Hematopoietic multipotent progenitor cell treated with erythropoietin and hydrocortisone succinate and interleukin-3 and kit ligand, for 4 days (in vitro differentiated cells): Measurements from ENCODE around the gene CDC25C.

ENCODE experiments used
- DNase-seq: peaks from one replicate; pipeline ENCODE4 v3.0.0-alpha.2; 2015

CDC25C gene

GRCh38 chr5:138331449-138332368, at the start of gene CDC25C:
CDC25C (minus strand) TSS chr5:138331804; CDS start chr5:138331180, 624 bp downstream.
- DNase-seq, result peak; percentile 100

GRCh38 chr5:138372653-138373052, 41.0 kb upstream of the CDC25C start:
- no peak for DNase-seq

- DNase-seq, result no peak
Observed at GRCh38 chr5:138372225-138372624, 40.6 kb upstream of the CDC25C start.

GRCh38 chr5:138371454-138371853, 39.9 kb upstream of the CDC25C start:
- no peak for DNase-seq

- DNase-seq, result peak; percentile 25
Observed at GRCh38 chr5:138370537-138370936, 38.9 kb upstream of the CDC25C start.

GRCh38 chr5:138369706-138370105, 38.1 kb upstream of the CDC25C start:
- peak; percentile 59 for DNase-seq

- DNase-seq, result peak; percentile 51
Observed at GRCh38 chr5:138369261-138369660, 37.7 kb upstream of the CDC25C start.

- DNase-seq, result peak; percentile 35
Observed at GRCh38 chr5:138366632-138367382, 35.2 kb upstream of the CDC25C start.

- DNase-seq, result no peak
Observed at GRCh38 chr5:138364576-138364975, 33.0 kb upstream of the CDC25C start.

GRCh38 chr5:138360941-138361452, 29.4 kb upstream of the CDC25C start:
- DNase-seq, result no peak

- peak; percentile 32 for DNase-seq
Observed at GRCh38 chr5:138359621-138360020, 28.0 kb upstream of the CDC25C start.

- peak; percentile 91 for DNase-seq
Observed at GRCh38 chr5:138354926-138355378, 23.3 kb upstream of the CDC25C start.

GRCh38 chr5:138354387-138354786, 22.8 kb upstream of the CDC25C start:
- DNase-seq, result no peak

GRCh38 chr5:138353560-138354080, 22.0 kb upstream of the CDC25C start:
- DNase-seq, result peak; percentile 71

GRCh38 chr5:138352722-138353559, 21.3 kb upstream of the CDC25C start:
- DNase-seq, result peak; percentile 90

GRCh38 chr5:138352071-138352721, 20.6 kb upstream of the CDC25C start, which contains the start of gene KDM3B:
KDM3B (plus strand) TSS chr5:138352685; CDS start chr5:138352796, 111 bp downstream.
- peak; percentile 94 for DNase-seq

- no peak for DNase-seq
Observed at GRCh38 chr5:138351517-138351916, 19.9 kb upstream of the CDC25C start.

GRCh38 chr5:138351056-138351455, 19.5 kb upstream of the CDC25C start:
- DNase-seq, result no peak

GRCh38 chr5:138350563-138350890, 18.9 kb upstream of the CDC25C start:
- no peak for DNase-seq

- DNase-seq, result no peak
Observed at GRCh38 chr5:138349852-138350562, 18.4 kb upstream of the CDC25C start.

GRCh38 chr5:138346889-138347288, 15.3 kb upstream of the CDC25C start:
- no peak for DNase-seq
